GM21447 (cell line): ENCODE results near the gene BCAM.
"Not testable (repeated sequence)": the region's sequence is repeated elsewhere in the genome, so short reads cannot be mapped to it uniquely, and the experiment has no call there.

Source experiments
- ATAC-seq: cut with Tn5 transposase; IDR thresholded peaks from one replicate; pipeline ENCODE4 v1.9.1; 2021; ENCODE audit not compliant: unreplicated experiment

BCAM gene

DNA sequence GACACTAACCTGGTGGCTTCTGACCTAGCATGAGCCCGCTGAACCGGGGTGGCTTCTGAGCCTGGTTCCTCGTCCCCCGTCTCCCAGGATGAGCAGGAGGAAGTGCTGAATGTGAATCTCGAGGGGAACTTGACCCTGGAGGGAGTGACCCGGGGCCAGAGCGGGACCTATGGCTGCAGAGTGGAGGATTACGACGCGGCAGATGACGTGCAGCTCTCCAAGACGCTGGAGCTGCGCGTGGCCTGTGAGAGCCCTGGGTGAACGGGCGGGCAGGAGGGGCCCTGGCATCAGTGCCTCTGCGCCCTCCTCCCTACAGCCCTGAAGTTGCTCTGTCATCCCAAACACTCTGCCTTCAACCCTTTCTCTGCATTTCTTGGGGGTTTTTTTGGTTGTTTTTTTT, 5.6 kb downstream of the BCAM start:
- ATAC-seq = no peak

DNA sequence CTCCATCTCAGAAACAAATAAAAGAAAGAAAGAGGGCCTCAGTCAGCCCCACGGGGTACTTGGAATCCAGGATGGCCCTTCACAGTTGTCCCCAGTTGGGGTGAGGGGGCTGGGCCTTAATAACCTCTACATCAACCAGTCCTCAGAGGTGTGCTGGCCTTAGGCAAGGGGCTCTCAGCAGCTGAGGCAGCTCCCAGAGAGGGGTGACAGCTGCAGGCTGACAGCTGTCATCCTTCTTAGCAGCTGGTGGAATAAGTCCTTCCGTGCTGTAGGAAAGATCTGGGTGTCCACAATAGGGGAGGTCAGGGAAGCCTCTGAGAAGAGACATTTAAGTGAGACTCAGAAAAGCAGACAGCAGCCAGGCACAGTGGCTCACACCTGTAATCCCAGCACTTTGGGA, 7.4 kb downstream of the BCAM start:
- ATAC-seq = no peak

DNA sequence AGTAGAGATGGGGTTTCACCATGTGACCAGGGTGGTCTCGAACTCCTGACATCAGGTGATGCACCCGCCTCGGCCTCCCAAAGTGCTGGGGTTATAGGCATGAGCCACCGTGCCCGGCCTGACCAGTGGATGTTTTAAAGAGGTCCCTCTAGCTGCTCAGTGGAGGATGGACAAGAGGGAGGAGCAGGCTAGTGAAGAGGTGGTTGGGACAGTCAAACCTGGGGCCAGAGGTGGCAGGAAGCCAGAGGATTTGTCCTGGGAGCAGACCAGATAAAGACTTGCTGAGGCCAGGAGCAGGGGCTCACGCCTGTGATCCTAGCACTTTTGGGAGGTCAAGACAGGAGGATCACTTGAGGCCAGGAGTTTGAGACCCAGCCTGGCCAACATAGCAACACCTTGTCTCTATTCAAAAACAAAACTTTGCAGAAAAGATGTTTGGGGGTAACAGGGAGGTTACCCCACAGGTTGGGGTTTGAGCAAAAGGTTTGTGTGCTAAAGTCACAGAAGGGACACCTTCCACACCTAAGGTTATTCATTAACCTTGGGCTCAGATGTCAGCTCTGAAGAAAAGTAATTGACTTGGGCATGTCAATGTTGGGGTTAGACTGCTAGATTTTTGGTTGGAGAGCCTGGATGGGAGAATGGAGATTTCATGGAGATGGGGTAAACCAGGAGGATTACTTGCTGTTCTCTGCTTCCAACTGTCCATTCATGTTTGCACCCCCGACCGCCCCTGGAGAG, 9.0 kb downstream of the BCAM start:
- ATAC-seq = no peak

DNA sequence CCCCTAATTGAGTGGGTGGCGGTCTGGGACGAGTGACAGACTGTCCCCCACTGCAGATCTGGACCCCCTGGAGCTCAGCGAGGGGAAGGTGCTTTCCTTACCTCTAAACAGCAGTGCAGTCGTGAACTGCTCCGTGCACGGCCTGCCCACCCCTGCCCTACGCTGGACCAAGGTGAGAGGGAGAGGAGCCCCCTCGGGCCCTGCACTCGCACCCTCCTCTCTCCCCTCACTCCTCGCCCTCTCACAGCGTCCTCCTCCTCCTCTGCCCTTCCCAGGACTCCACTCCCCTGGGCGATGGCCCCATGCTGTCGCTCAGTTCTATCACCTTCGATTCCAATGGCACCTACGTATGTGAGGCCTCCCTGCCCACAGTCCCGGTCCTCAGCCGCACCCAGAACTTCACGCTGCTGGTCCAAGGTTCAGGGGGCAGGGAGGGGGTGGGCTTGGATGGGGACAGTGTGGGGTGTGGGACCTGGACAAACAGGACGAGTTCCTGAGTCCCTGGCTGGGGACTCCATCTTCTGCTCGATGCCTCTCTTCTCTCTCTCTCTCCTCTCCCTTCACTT, 9.6 kb downstream of the BCAM start:
- no peak for ATAC-seq

DNA sequence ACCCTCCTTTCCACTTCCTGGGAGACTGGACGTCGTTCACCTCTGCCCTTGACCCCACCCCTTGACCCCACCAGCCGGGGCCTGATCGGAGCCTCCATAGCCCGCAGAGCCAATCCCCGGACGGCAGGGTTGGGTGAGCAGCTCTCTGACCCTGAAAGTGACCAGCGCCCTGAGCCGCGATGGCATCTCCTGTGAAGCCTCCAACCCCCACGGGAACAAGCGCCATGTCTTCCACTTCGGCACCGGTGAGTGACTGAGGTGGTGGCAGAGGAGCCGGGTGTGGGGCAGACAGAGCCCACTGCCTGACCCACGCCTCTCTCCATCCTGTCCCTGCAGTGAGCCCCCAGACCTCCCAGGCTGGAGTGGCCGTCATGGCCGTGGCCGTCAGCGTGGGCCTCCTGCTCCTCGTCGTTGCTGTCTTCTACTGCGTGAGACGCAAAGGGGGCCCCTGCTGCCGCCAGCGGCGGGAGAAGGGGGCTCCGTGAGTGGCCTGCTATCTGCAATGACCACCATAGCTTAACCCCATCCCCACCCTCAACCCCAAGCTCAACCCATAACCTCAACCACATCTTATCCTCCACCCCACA, 10.4 kb downstream of the BCAM start:
- no peak for ATAC-seq

DNA sequence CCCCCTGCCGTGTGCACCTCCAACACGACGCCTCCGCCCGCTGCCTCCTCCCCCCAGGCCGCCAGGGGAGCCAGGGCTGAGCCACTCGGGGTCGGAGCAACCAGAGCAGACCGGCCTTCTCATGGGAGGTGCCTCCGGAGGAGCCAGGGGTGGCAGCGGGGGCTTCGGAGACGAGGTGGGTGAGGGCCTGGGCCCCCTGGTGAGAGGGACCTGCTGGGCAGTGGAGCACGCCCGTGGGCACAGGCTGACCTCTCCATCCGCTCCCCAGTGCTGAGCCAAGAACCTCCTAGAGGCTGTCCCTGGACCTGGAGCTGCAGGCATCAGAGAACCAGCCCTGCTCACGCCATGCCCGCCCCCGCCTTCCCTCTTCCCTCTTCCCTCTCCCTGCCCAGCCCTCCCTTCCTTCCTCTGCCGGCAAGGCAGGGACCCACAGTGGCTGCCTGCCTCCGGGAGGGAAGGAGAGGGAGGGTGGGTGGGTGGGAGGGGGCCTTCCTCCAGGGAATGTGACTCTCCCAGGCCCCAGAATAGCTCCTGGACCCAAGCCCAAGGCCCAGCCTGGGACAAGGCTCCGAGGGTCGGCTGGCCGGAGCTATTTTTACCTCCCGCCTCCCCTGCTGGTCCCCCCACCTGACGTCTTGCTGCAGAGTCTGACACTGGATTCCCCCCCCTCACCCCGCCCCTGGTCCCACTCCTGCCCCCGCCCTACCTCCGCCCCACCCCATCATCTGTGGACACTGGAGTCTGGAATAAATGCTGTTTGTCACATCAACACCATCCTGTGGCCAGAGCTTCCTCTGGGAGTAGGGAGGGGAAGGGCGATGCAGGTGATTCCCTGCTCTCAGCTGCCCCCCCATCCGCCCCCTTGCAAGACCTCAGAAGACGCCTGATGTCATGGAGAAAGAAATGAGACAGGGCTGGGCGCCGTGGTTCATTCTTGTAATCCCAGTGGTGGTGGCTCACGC, 12.0 kb downstream of the BCAM start:
- no peak for ATAC-seq

DNA sequence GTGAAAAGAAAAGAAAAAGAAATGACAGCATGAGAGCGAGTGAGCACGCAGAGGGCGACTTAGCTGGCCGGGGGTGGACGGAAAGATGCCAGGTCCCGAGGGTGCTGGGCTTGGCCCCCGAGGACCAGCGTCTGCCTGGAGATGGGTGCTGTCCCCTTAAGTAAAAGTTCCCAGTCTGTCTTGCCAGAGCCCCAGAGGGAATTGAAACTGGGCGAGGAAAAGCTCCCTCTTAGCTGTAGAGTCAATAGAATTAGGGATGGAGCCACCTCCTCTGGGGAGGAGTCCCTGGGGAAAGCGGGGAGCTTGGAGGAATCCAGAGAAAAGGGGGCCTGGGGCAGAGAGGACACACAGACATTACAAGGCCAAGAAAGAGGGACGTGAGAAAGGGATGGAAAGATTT, 13.3 kb downstream of the BCAM start:
- ATAC-seq = no peak

DNA sequence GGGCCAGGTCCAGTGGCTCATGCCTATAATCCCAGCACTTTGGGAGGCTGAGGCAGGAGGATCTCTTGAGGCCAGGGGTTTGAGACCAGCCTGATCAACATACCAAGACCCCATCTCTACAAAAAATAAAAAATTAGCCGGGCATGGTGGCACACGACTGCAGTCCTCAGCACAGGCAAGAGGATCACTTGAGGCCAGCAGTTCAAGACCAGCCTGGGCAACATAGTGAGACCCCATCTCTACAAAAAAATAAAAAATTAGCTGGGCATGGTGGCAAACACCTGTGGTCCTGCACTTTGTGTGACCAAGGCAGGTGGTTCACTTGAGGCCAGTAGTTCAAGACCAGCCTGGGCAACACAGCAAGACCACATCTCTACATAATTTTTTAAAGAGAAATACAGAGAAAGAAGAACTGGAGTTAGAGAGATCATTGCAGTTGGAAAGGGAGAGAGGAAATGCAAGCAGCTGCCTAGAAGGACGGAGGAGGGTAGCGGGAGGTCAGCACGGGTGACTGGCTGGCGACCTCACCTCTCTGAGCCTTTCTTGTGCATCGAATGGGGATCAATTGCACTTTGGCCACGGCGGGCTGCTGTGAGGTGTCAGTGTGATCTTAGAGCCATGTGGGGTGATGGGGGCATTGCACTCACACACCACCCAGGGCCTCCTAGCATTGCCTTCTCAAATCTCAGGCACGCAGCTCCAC, 13.9 kb downstream of the BCAM start:
- ATAC-seq = no peak

DNA sequence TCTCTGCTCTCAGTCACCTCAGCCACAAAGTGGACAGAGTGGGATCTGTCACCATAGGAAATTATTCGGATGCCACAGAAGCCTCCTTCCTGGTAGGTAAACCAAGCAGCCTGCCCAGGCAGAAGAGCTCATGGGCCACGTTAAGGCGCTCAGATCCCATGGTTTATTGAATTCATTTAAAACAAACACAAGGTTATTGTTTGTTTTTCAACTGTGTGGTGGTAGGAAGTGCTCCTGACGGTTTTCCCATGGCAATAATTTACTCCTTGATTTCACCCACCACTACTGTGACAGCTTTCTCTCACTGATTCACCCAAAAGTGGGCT, 14.4 kb downstream of the BCAM start:
- ATAC-seq = no peak

DNA sequence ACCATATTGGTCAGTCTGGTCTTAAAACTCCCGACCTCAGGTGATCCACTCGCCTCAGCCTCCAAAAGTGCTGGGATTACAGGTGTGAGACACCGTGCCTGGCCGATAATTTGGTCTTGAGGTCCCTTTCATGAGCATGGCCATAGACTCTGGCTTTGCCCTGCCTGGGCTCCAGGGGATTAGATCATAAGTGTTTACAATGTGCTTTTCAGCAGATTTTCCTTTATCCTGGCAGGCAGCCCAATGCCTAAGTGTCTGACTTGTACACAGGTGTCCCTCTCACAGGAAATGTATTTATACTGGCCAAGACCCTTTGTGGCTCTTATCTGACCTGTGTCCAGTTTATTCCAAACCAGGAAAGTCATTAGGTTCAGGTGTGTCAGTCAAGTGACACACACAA, 15.9 kb downstream of the BCAM start:
- no peak for ATAC-seq

DNA sequence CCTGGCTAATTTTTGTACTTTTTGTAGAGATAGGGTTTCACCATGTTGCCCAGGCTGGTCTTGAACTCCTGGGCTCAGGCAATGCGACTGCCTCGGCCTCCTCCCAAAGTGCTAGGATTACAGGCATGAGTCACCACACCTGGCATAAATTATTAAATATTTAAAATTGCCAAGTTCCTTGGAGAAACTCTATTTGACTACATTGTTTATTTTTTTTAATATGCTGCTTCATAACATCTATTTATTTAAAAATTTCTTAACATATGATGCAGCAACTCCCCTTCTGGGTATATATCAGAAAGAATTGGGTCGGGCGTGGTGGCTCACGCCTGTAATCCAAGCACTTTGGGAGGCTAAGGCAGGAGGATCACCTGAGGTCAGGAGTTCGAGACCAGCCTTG, 24.0 kb downstream of the BCAM start:
- not testable (repeated sequence) for ATAC-seq

DNA sequence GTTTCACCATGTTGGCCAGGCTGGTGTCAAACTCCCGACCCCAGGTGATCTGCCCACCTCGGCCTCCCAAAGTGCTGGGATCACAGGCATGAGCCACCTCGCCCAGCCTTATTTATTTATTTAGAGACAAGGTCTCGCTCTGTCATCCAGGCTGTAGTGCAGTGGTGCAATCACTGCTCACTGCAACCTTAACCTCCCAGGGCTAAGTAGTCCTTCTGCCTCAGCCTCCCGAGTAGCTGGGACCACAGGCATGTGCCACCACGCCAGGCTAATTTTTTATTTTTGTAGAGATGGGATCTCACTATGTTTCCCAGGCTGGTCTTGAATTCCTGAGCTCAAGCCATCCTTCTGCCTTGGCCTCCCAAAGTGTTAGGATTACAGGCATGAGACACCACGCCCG, 25.5 kb downstream of the BCAM start:
- not testable (repeated sequence) for ATAC-seq

DNA sequence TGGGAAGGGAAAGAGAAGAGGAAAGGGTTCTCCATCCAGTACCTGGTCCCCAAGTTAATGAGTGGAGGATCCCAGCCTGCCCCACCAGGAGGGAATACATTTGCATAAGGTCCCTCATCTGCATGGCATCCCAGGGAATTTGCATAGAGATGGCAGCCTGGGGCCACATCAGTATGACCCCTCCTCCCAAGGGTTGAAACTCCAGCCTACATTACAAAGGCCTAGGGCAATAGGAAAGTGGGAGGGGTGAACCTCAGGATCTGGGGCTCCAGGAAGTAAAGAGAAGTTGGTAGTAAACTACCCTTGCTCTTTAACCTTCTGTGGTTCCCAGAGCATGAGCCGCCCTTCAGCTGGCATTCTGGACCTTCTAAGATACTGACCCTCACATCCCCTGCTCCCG, 30.4 kb downstream of the BCAM start:
- no peak for ATAC-seq

DNA sequence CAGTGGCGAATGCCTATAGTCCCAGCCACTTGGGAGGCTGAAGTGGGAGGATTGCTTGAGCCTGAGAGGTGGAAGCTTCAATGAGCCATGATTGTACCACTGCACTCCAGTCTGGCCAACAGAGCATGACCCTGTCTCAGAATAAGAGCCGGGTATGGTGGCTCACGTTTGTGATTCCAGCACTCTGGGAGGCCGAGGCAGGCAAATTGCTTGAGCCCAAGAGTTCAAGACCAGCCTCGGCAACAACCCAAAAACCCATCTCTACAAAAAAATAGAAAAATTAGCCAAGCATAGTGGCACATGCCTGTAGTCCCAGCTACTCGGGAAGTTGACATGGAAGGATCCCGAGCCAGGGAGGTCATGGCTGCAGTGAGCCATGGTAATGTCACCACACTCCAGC, 31.9 kb downstream of the BCAM start:
- ATAC-seq = no peak

DNA sequence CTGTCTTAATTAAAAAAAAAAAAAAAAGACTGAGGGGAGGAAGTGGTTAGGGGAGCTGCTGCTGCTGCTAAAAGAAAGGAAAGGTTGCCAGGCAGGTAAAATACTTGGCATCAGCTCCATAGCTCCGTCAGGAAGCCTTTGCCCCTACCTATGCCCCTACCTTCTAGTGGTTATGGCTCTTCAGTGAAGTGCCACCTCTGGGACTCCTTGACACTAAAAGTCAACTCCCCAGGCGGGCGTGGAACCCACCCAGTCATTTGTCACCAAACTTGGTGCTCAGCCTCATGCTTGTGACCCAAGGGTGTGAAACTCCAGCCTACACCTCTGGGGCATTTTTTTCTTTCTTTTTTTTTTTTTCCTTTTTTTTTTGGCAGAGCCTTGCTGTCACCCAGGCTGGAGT, 32.3 kb downstream of the BCAM start:
- ATAC-seq = no peak

DNA sequence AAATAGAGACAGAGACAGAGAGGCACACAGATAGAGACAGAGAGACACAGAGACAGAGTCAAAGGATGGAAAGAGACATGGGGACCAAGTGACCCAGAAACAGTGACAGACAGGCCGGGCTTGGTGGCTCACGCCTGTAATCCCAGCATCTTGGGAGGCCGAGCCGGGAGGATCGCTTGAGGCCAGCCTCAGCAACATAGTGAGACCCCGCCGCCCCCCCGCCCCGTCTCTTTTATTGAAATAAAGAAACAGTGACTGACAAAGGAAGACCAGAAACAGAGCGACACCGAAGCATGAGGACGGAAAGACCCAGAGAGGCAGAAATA, 36.3 kb downstream of the BCAM start:
- ATAC-seq = no peak

DNA sequence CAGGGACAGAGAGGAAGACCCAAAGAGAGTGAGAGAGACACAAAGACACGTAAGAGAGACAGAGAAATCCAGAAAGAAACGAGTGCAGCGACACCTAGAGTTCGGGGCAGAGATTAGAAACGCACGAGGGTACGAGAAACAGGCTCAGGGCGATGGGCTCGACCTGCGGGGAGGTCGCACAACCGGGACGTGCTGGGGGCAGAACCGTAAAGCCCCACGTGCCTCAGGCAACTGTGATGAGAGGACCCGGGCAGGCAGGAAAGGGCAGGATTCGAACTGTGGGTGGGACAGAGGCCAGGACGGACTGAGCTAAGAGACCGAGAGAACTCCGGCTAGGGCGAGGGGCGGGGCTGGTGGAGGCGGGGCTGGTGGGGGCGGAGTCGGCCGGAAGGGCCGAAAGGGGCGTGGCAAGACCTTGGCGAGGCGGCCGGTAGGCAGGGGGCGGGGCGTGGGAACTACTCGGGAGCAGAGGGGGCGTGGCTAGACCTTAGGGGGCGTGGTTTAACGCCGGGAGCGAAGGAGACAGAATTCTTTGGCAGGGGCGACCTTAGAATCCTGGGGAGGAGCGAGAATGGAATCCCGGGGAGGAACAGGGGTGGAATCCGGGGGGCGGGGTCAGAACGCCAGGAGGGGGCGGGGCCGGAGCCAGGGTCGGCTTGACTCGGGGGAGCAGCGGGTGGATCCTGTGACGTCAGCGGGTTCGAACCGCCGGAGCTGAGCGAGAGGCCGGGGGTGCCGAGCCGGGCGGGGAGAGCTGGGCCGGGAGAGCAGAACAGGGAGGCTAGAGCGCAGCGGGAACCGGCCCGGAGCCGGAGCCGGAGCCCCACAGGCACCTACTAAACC, 36.9 kb downstream of the BCAM start, which contains the start of gene NECTIN2:
Gene NECTIN2, plus strand, starts transcription at position 686 of the 843 bp plus-strand sequence. CDS start 229 bp downstream, outside the sequence.
- ATAC-seq = no peak

DNA sequence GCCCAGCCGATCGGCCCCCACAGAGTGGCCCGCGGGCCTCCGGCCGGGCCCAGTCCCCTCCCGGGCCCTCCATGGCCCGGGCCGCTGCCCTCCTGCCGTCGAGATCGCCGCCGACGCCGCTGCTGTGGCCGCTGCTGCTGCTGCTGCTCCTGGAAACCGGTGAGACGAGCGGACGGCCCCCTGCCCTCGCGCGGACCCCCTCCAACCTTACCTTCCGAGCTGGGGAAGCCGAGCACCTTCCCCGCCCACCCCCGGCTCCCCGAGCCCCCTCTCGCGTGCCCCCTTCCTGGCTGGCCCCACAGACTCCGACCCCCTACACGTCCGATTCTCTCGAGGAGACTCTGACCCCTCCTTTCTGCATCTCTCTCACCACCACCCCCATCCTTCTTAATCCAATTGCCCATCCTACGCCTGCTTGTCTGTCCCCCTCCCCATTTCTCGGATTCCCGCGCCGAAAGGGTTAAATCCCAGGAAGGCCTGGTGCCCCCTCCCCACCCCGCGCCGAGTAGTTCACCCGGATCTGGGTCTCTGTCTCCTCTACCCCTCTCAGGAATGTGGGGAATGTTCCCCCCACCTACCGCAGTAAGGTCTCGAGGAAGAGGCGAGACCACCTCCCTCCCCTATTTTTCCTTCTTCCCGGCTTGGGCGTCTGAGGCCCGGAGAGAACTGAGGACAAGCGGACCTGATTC, 37.7 kb downstream of the BCAM start:
- no peak for ATAC-seq

DNA sequence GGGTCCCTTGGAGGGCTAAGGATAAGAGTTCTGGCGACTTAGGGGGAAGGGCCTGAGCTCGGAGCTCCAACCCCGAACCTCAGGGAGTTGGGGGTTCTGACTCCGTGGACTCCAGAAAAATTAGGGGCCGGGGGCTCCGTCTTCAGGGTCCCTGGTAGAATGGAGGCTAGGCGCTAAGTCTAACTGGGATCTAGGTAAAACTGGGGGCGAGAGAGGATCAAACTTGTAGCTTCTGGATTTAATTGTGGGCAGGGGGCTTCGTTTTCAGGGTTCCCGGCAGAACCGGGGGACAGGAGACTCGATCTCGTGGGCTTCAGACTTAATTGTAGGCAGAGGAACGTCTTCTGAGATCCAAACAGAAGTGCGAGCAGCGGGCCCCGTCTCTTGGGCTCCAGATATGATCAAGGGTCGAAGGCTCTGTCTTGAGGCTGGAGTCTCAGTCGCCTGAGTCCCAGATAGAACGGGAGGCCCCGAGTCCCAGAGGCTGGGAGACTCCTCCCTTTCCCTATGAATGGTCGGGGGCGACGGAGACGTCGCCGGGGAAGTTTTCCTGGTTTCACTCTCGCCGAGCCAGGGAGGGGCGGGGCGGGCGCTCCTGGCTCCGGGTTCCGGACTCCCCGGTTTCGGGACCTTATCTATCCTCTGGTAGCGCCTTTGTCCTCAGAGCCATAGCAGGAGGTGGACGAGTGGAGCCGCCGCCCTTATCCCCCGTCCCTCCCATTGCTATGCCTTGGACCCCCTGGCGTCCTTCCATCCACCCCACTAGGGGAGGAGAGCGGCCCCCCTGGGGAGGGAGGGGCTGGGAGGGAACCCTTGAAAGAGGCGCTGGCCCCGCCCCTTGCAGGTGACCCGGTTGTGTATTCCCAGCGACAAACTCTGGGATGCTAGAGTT, 38.5 kb downstream of the BCAM start:
- no peak for ATAC-seq
